CD14-positive monocyte (primary cell): ENCODE results near the gene P3H4. TPM values are rescaled to one million over a fixed set of nuclear protein-coding genes. Genes with fewer than 3 reads are reported as not detected.
"Not testable (repeated sequence)": the region's sequence is repeated elsewhere in the genome, so short reads cannot be mapped to it uniquely, and the experiment has no call there.

Source experiments
- DNase-seq, 3 donors: peaks; one replicate each; pipeline ENCODE4 v3.0.0-alpha.2; 2011 to 2022
- H2AFZ ChIP-seq: 2 replicates; pipeline ENCODE4 v1.6.0; 2012; ENCODE audit warnings: mild to moderate bottlenecking, low read depth, low read length, inconsistent platforms; ENCODE audit not compliant: insufficient read depth, poor library complexity, severe bottlenecking
- H3K27ac ChIP-seq, 2 donors: 1 replicate in 1 of 2; 2 replicates in 1 of 2; pipeline ENCODE4 v1.5.1; 2012 to 2013; ENCODE audit warnings: low read length in 2 of 2, control low read depth in 1 of 2, inconsistent platforms in 1 of 2, low read depth in 1 of 2, mild to moderate bottlenecking in 1 of 2
- H3K27me3 ChIP-seq, 2 donors: one replicate each; pipeline versions ENCODE4 v1.6.0 to v1.6.1; 2011 to 2013; ENCODE audit warnings: low read length in 2 of 2; ENCODE audit not compliant: control insufficient read depth in 2 of 2, insufficient read depth in 2 of 2
- H3K36me3 ChIP-seq, 2 donors: replicated peaks in 1 of 2; 1 replicate in 1 of 2; 2 replicates in 1 of 2; pipeline versions ENCODE4 v1.5.1 to v1.6.1; 2012 to 2013; ENCODE audit warnings: low read length in 2 of 2, control low read depth in 1 of 2, inconsistent platforms in 1 of 2, mild to moderate bottlenecking in 1 of 2; ENCODE audit not compliant: insufficient read depth in 2 of 2, control insufficient read depth in 1 of 2
- H3K4me1 ChIP-seq, 2 donors: 1 replicate in 1 of 2; 2 replicates in 1 of 2; pipeline versions ENCODE4 v1.5.1 to v1.6.1; 2012 to 2013; ENCODE audit warnings: low read length in 2 of 2, control low read depth in 1 of 2, inconsistent platforms in 1 of 2, mild to moderate bottlenecking in 1 of 2, moderate library complexity in 1 of 2; ENCODE audit not compliant: insufficient read depth in 2 of 2, control insufficient read depth in 1 of 2
- H3K4me2 ChIP-seq: replicated peaks from 2 replicates; pipeline ENCODE3; 2012; ENCODE audit warnings: low read length, moderate library complexity, mild to moderate bottlenecking; ENCODE audit not compliant: poor library complexity, severe bottlenecking; ENCODE audit errors: extremely low read depth
- H3K4me3 ChIP-seq, 3 experiments: fragments of 200-600 bp in 1 of 3; sonication (generic) in 1 of 3; replicated peaks in 1 of 3; 1 replicate in 2 of 3; 2 replicates in 1 of 3; pipeline ENCODE4 v1.5.1; 2011 to 2013; ENCODE audit warnings: low read length in 3 of 3, mild to moderate bottlenecking in 3 of 3, control low read depth in 2 of 3, low read depth in 2 of 3, inconsistent platforms in 1 of 3, moderate library complexity in 1 of 3
- H3K79me2 ChIP-seq: 2 replicates; pipeline ENCODE4 v1.6.0; 2012; ENCODE audit warnings: mild to moderate bottlenecking, control low read depth, inconsistent platforms, low read length, moderate library complexity; ENCODE audit not compliant: insufficient read depth
- H3K9ac ChIP-seq: 2 replicates; pipeline ENCODE4 v1.6.0; 2017; ENCODE audit warnings: low read length, mild to moderate bottlenecking; ENCODE audit not compliant: insufficient read depth, poor library complexity, severe bottlenecking
- H3K9me3 ChIP-seq, 2 donors: replicated peaks in 1 of 2; 1 replicate in 1 of 2; 2 replicates in 1 of 2; pipeline versions ENCODE4 v1.5.1 to v1.6.1; 2012 to 2013; ENCODE audit warnings: low read length in 2 of 2, control low read depth in 1 of 2; ENCODE audit not compliant: control insufficient read depth in 1 of 2, insufficient read depth in 1 of 2
- H4K20me1 ChIP-seq: 2 replicates; pipeline ENCODE4 v1.6.0; 2012; ENCODE audit warnings: mild to moderate bottlenecking, low read length, control low read depth, moderate library complexity; ENCODE audit not compliant: insufficient read depth
- H3K27ac Mint-ChIP-seq, 7 donors: one replicate each; pipeline ENCODE4 v1.8.0; 2020; ENCODE audit warnings: mild to moderate bottlenecking in 7 of 7, mixed read lengths in 7 of 7, moderate library complexity in 6 of 7, inconsistent platforms in 2 of 7
- H3K27me3 Mint-ChIP-seq, 3 donors: one replicate each; pipeline ENCODE4 v1.8.0; 2021 to 2022; ENCODE audit warnings: low read depth in 3 of 3, mild to moderate bottlenecking in 3 of 3, mixed read lengths in 3 of 3, moderate library complexity in 3 of 3, inconsistent platforms in 1 of 3
- H3K36me3 Mint-ChIP-seq, 2 donors: one replicate each; pipeline ENCODE4 v1.8.0; 2020; ENCODE audit warnings: mixed read lengths in 2 of 2, inconsistent platforms in 1 of 2, mild to moderate bottlenecking in 1 of 2
- H3K4me1 Mint-ChIP-seq: one replicate; pipeline ENCODE4 v1.8.0; 2020; ENCODE audit warnings: mild to moderate bottlenecking, mixed read lengths
- H3K4me3 Mint-ChIP-seq, 2 donors: one replicate each; pipeline ENCODE4 v1.8.0; 2020; ENCODE audit warnings: mild to moderate bottlenecking in 2 of 2, mixed read lengths in 2 of 2, moderate library complexity in 1 of 2
- H3K9me3 Mint-ChIP-seq, 7 donors: one replicate each; pipeline ENCODE4 v1.8.0; 2020 to 2022; ENCODE audit warnings: mixed read lengths in 7 of 7, mild to moderate bottlenecking in 6 of 7, moderate library complexity in 6 of 7, inconsistent platforms in 2 of 7
- CTCF ChIP-seq: fragments of 200-600 bp; IDR thresholded peaks from one replicate; pipeline ENCODE4 v1.8.0; 2022; ENCODE audit warnings: antibody characterized with exemption, mild to moderate bottlenecking
- WGBS: methylation state at CpG from one replicate; pipeline ENCODE4 v1.1.5; 2013; ENCODE audit warnings: missing lambda C conversion rate; ENCODE audit not compliant: insufficient coverage; 5-methylcytosine and 5-hydroxymethylcytosine counted together
- intact Hi-C, 2 donors: fragments of 100-400 bp; cut with micrococcal nuclease; formaldehyde crosslinking; loops; one replicate each; pipeline versions ENCODE4 v1.15.0 to v1.15.1; 2023
- polyA minus RNA-seq: library from RNA; depleted of rRNA, polyadenylated mRNA; stranded (reverse); fragments of >200 nt; gene quantifications from 2 replicates; pipeline ENCODE4 v1.2.3, GENCODE V29; 2012
- polyA plus RNA-seq, 3 donors: library from polyadenylated mRNA; depleted of rRNA in 1 of 3; unstranded in 2 of 3; stranded (reverse) in 1 of 3; fragments of 300-500 nt in 2 of 3; fragments of >200 nt in 1 of 3; fragmentation: Illumina TruSeq in 2 of 3; gene quantifications; 1 replicate in 2 of 3; 2 replicates in 1 of 3; pipeline ENCODE4 v1.2.3, GENCODE V29; 2012 to 2021
- total RNA-seq, 12 experiments: library from RNA in 1 of 12; stranded (reverse) in 1 of 12; fragments of 120-200 nt in 1 of 12; gene quantifications; one replicate each; pipeline ENCODE4 v1.2.4 and lab custom pipeline; 2013 to 2026; ENCODE audit warnings: mixed read lengths in 6 of 12, inconsistent platforms in 1 of 12

The P3H4 gene
- 0.42 TPM for total RNA-seq (2013)
- polyA plus RNA-seq, result under 1 TPM; 0.13 to 0.46 (median 0.16) TPM
- polyA minus RNA-seq, result 0.72 TPM in 1 of 2 replicates, not detected in the other
- total RNA-seq (lab: John Stamatoyannopoulos, UW), result 0 to 0.80 (median 0.13) reads per million in 11 experiments

- Histone ChIP-seq H4K20me1 (no peaks in the 10 kb centered on the region), H3K27ac (no peak within 1 kb of the TSS), H3K4me1 (peaks cover 16 to 24% of the 10 kb centered on the region in 2 donors), H3K36me3 (no peaks in the 10 kb centered on the region), H3K79me2 (no peaks in the 10 kb centered on the region), H3K4me3 (peak within 1 kb of the TSS; percentile 23 to 80 (median 33)), H3K9ac (peak within 1 kb of the TSS; percentile 43), H3K9me3 (no peaks in the 10 kb centered on the region), H2AFZ (peak within 1 kb of the TSS; percentile 89), H3K4me2 (peak within 1 kb of the TSS; percentile 80), H3K27me3 (peaks cover 9 to 46% of the 10 kb centered on the region in 2 donors)
- peak; percentile 67 for TF ChIP-seq CTCF
- Mint-ChIP-seq H3K27ac (peak within 1 kb of the TSS in 2 of 7 donors; percentile 73 to 87), H3K9me3 (peaks cover 0 to 8% (median 2%) of the 10 kb centered on the region in 7 donors), H3K36me3 (peaks cover 4 to 5% of the 10 kb centered on the region in 2 donors), H3K4me1 (peaks cover 14% of the 10 kb centered on the region), H3K4me3 (peak within 1 kb of the TSS; percentile 77 to 94), H3K27me3 (peaks cover 28 to 54% (median 41%) of the 10 kb centered on the region in 3 donors)
- DNase-seq, result peak; percentile 62 to 76 (median 69)
- intact Hi-C loops, result no loop called here
- under 1% methylated on average over 83 of the region's 96 CpGs for WGBS
Observed at GRCh38 chr17:41811549-41812380, at the start of gene P3H4. Gene P3H4 (minus strand): TSS chr17:41811949. CDS start chr17:41811915, 34 bp downstream.

- no peak overlapping the region for H3K4me3 Mint-ChIP-seq
- H3K9ac ChIP-seq, result no peak overlapping the region
- H3K27me3 Mint-ChIP-seq, result peaks cover 0 to 2% (median 0%) of the 10 kb centered on the region in 3 donors
- H2AFZ ChIP-seq, result no peak overlapping the region
- H3K27me3 ChIP-seq, result no peaks in the 10 kb centered on the region
- peaks cover 50% of the 10 kb centered on the region for H4K20me1 ChIP-seq
- no peak for DNase-seq
- H3K27ac ChIP-seq, result no peak overlapping the region
- H3K4me1 Mint-ChIP-seq, result peaks cover 12% of the 10 kb centered on the region
- no peaks in the 10 kb centered on the region for H3K9me3 Mint-ChIP-seq
- H3K4me1 ChIP-seq, result peaks cover 18 to 24% of the 10 kb centered on the region in 2 donors
- peaks cover 0 to 6% of the 10 kb centered on the region in 2 donors for H3K36me3 Mint-ChIP-seq
- intact Hi-C loops, result no loop called here
- H3K4me2 ChIP-seq, result no peak overlapping the region
- TF ChIP-seq CTCF, result no peak
- H3K4me3 ChIP-seq, result no peak overlapping the region
- H3K9me3 ChIP-seq, result no peaks in the 10 kb centered on the region
- peaks cover 79% of the 10 kb centered on the region for H3K79me2 ChIP-seq
- 100% methylated on average over 1 of the region's 3 CpGs for WGBS
- H3K27ac Mint-ChIP-seq, result no peak overlapping the region
- no peaks in the 10 kb centered on the region for H3K36me3 ChIP-seq
Observed at GRCh38 chr17:41860254-41860931, 48.6 kb upstream of the P3H4 start.

- peaks cover 12% of the 10 kb centered on the region for H3K4me1 Mint-ChIP-seq
- H3K79me2 ChIP-seq, result peaks cover 37% of the 10 kb centered on the region
- H3K9me3 Mint-ChIP-seq, result not testable (repeated sequence)
Observed at GRCh38 chr17:41851382-41851781, 39.6 kb upstream of the P3H4 start.

More at GRCh38 chr17:41851382-41851781, 39.6 kb upstream of the P3H4 start:
- intact Hi-C loops, H3K27ac ChIP-seq, H3K27me3 ChIP-seq, H3K27me3 Mint-ChIP-seq, H3K4me2 ChIP-seq, H3K9ac ChIP-seq, H2AFZ ChIP-seq, H3K4me3 Mint-ChIP-seq, H3K4me3 ChIP-seq, H3K4me1 ChIP-seq, H3K9me3 ChIP-seq, DNase-seq, H3K27ac Mint-ChIP-seq: not testable (repeated sequence)
- WGBS, result 100% methylated on average over 1 of the region's 14 CpGs
- H3K36me3 Mint-ChIP-seq, result peaks cover 39 to 54% of the 10 kb centered on the region in 2 donors
- peaks cover 27% of the 10 kb centered on the region for H4K20me1 ChIP-seq
- H3K36me3 ChIP-seq, result peaks cover 25 to 63% of the 10 kb centered on the region in 2 donors
